T-helper 2 cell treated with Interferon-gamma antibody and Interleukin-4, amounts not matched to agents 5 μg/mL and 100 μg/mL, for 36 hours (primary cell): ENCODE results near the gene RTKN.
"Not testable (repeated sequence)": the region's sequence is repeated elsewhere in the genome, so short reads cannot be mapped to it uniquely, and the experiment has no call there.

Source experiments
- DNase-seq: peaks from one replicate; pipeline ENCODE4 v3.0.0; 2021; ENCODE audit warnings: low spot score
- H3K27ac Mint-ChIP-seq: one replicate; pipeline ENCODE4 v1.8.0; 2021; ENCODE audit warnings: mild to moderate bottlenecking, mixed read lengths
- H3K27me3 Mint-ChIP-seq: one replicate; pipeline ENCODE4 v1.8.0; 2021; ENCODE audit warnings: low read depth, mixed read lengths
- H3K36me3 Mint-ChIP-seq: one replicate; pipeline ENCODE4 v1.8.0; 2021; ENCODE audit warnings: low read depth, mixed read lengths
- H3K4me1 Mint-ChIP-seq: one replicate; pipeline ENCODE4 v1.8.0; 2021; ENCODE audit warnings: low read depth, mixed read lengths
- H3K4me3 Mint-ChIP-seq: one replicate; pipeline ENCODE4 v1.8.0; 2022; ENCODE audit warnings: mild to moderate bottlenecking, moderate library complexity, mixed read lengths
- H3K9me3 Mint-ChIP-seq: one replicate; pipeline ENCODE4 v1.8.0; 2021; ENCODE audit warnings: mixed read lengths

The RTKN gene

GRCh38 chr2:74457129-74457548 lies 15.4 kb upstream of the RTKN start:
- peaks cover 18% of the 10 kb centered on the region for H3K36me3 Mint-ChIP-seq
- peak overlapping the region; percentile 86 for H3K27ac Mint-ChIP-seq
- H3K27me3 Mint-ChIP-seq, result no peaks in the 10 kb centered on the region
- H3K4me1 Mint-ChIP-seq, result peaks cover 50% of the 10 kb centered on the region
- peak overlapping the region; percentile 93 for H3K4me3 Mint-ChIP-seq
- DNase-seq, result no peak
- no peaks in the 10 kb centered on the region for H3K9me3 Mint-ChIP-seq

- Mint-ChIP-seq H3K4me3 (peak within 1 kb of the TSS; percentile 93), H3K27me3 (no peaks in the 10 kb centered on the region), H3K4me1 (peaks cover 52% of the 10 kb centered on the region), H3K36me3 (peaks cover 14% of the 10 kb centered on the region), H3K27ac (peak within 1 kb of the TSS; percentile 92), H3K9me3 (no peaks in the 10 kb centered on the region)
- DNase-seq, result peak; percentile 98
Observed at GRCh38 chr2:74454654-74455511, 13.1 kb upstream of the RTKN start, which contains the start of gene INO80B. Gene INO80B (plus strand): TSS chr2:74455087. CDS start chr2:74455117, 30 bp downstream.

- Mint-ChIP-seq H3K27me3 (peaks cover 8% of the 10 kb centered on the region), H3K4me3 (no peak overlapping the region), H3K36me3 (peaks cover 7% of the 10 kb centered on the region), H3K4me1 (peaks cover 30% of the 10 kb centered on the region), H3K9me3 (no peaks in the 10 kb centered on the region), H3K27ac (no peak overlapping the region)
- no peak for DNase-seq
Observed at GRCh38 chr2:74450570-74451190, 8.9 kb upstream of the RTKN start.

GRCh38 chr2:74448771-74449170 lies 7.0 kb upstream of the RTKN start:
- Mint-ChIP-seq H3K27me3 (peaks cover 24% of the 10 kb centered on the region), H3K4me3 (no peak overlapping the region), H3K4me1 (peaks cover 16% of the 10 kb centered on the region), H3K9me3 (no peaks in the 10 kb centered on the region), H3K27ac (no peak overlapping the region), H3K36me3 (no peaks in the 10 kb centered on the region)
- no peak for DNase-seq

- no peak overlapping the region for H3K4me3 Mint-ChIP-seq
- no peaks in the 10 kb centered on the region for H3K36me3 Mint-ChIP-seq
- H3K4me1 Mint-ChIP-seq, result peaks cover 7% of the 10 kb centered on the region
- H3K27ac Mint-ChIP-seq, result no peak overlapping the region
- DNase-seq, result no peak
- H3K27me3 Mint-ChIP-seq, result peaks cover 29% of the 10 kb centered on the region
- no peaks in the 10 kb centered on the region for H3K9me3 Mint-ChIP-seq
Observed at GRCh38 chr2:74447230-74447999, 5.7 kb upstream of the RTKN start.

- Mint-ChIP-seq H3K36me3 (peaks cover 1% of the 10 kb centered on the region), H3K27me3 (peaks cover 43% of the 10 kb centered on the region), H3K4me3 (no peak overlapping the region), H3K9me3 (no peaks in the 10 kb centered on the region), H3K4me1 (peaks cover 2% of the 10 kb centered on the region), H3K27ac (no peak overlapping the region)
- no peak for DNase-seq
Observed at GRCh38 chr2:74444498-74445318, 3.0 kb upstream of the RTKN start.

- H3K9me3 Mint-ChIP-seq, H3K36me3 Mint-ChIP-seq, H3K4me1 Mint-ChIP-seq, DNase-seq, H3K27ac Mint-ChIP-seq: not testable (repeated sequence)
- Mint-ChIP-seq H3K4me3 (peak overlapping the region; percentile 81), H3K27me3 (peaks cover 52% of the 10 kb centered on the region)
Observed at GRCh38 chr2:74442483-74443297, 953 bp upstream of the RTKN start.

- Mint-ChIP-seq H3K9me3 (no peaks in the 10 kb centered on the region), H3K36me3 (peaks cover 1% of the 10 kb centered on the region), H3K27me3 (peaks cover 47% of the 10 kb centered on the region), H3K4me1 (peaks cover 2% of the 10 kb centered on the region), H3K4me3 (peak overlapping the region; percentile 60), H3K27ac (no peak overlapping the region)
- DNase-seq, result no peak
Observed at GRCh38 chr2:74441170-74441689, 507 bp downstream of the RTKN start.

GRCh38 chr2:74440378-74441169 lies 1.2 kb downstream of the RTKN start:
- peak; percentile 34 for DNase-seq
- Mint-ChIP-seq H3K4me1 (peaks cover 2% of the 10 kb centered on the region), H3K27me3 (peaks cover 47% of the 10 kb centered on the region), H3K36me3 (peaks cover 1% of the 10 kb centered on the region), H3K4me3 (peak overlapping the region; percentile 60), H3K9me3 (no peaks in the 10 kb centered on the region), H3K27ac (no peak overlapping the region)

- Mint-ChIP-seq H3K27me3 (peaks cover 43% of the 10 kb centered on the region), H3K4me3 (no peak overlapping the region), H3K9me3 (no peaks in the 10 kb centered on the region), H3K36me3 (peaks cover 1% of the 10 kb centered on the region), H3K4me1 (peaks cover 2% of the 10 kb centered on the region), H3K27ac (no peak overlapping the region)
- no peak for DNase-seq
Observed at GRCh38 chr2:74439803-74440377, 1.8 kb downstream of the RTKN start.

GRCh38 chr2:74439373-74439772 lies 2.4 kb downstream of the RTKN start:
- peaks cover 1% of the 10 kb centered on the region for H3K36me3 Mint-ChIP-seq
- H3K27ac Mint-ChIP-seq, result no peak overlapping the region
- H3K9me3 Mint-ChIP-seq, result no peaks in the 10 kb centered on the region
- no peak overlapping the region for H3K4me3 Mint-ChIP-seq
- DNase-seq, result no peak
- H3K27me3 Mint-ChIP-seq, result peaks cover 37% of the 10 kb centered on the region
- peaks cover 2% of the 10 kb centered on the region for H3K4me1 Mint-ChIP-seq

- Mint-ChIP-seq H3K27ac (no peak overlapping the region), H3K4me3 (no peak overlapping the region), H3K36me3 (peaks cover 1% of the 10 kb centered on the region), H3K27me3 (peaks cover 31% of the 10 kb centered on the region), H3K9me3 (no peaks in the 10 kb centered on the region), H3K4me1 (peaks cover 2% of the 10 kb centered on the region)
- DNase-seq, result no peak
Observed at GRCh38 chr2:74438248-74438647, 3.5 kb downstream of the RTKN start.
